Ascending aorta (tissue), 2 donors: Measurements from ENCODE around the gene ZNF70. TPM values are rescaled to one million over a fixed set of nuclear protein-coding genes. Genes with fewer than 3 reads are reported as not detected.

Source experiments
- DNase-seq, 2 donors: peaks; one replicate each; pipeline ENCODE4 v3.0.0-alpha.2; 2019; ENCODE audit warnings: low spot score in 2 of 2
- H3K27ac ChIP-seq, 2 donors: fragments of 200-600 bp; sonication (generic); one replicate each; pipeline ENCODE4 v1.5.1; 2016 to 2017; ENCODE audit warnings: mild to moderate bottlenecking in 1 of 2
- H3K27me3 ChIP-seq: fragments of 200-600 bp; sonication (generic); one replicate; pipeline ENCODE4 v1.5.1; 2017
- H3K36me3 ChIP-seq, 2 donors: fragments of 200-600 bp; sonication (generic); one replicate each; pipeline ENCODE4 v1.5.1; 2016
- H3K4me1 ChIP-seq, 2 donors: fragments of 200-600 bp; sonication (generic); one replicate each; pipeline ENCODE4 v1.5.1; 2016 to 2017; ENCODE audit warnings: mild to moderate bottlenecking in 1 of 2
- H3K4me3 ChIP-seq, 2 donors: fragments of 200-600 bp; sonication (generic); one replicate each; pipeline ENCODE4 v1.5.1; 2016 to 2017; ENCODE audit warnings: mild to moderate bottlenecking in 1 of 2
- H3K9me3 ChIP-seq, 2 donors: fragments of 200-600 bp; sonication (generic); one replicate each; pipeline ENCODE4 v1.5.1; 2016
- intact Hi-C: fragments of 100-400 bp; cut with DNase I; formaldehyde crosslinking; loops from one replicate; pipeline ENCODE4 v1.15.1; 2023
- total RNA-seq: library from RNA; depleted of rRNA; stranded (reverse); fragments of >200 nt; gene quantifications from one replicate; pipeline ENCODE4 v1.1.0, GENCODE V29; 2016
- TF ChIP-seq, protein P1 (sequence below), 3 experiments: fragments of 200-600 bp in 2 of 3; fragments of 450-650 bp in 1 of 3; sonication (generic) in 2 of 3; IDR thresholded peaks; one replicate each; pipeline ENCODE4 v1.5.1; 2016 to 2019; ENCODE audit warnings: antibody characterized with exemption in 3 of 3, mild to moderate bottlenecking in 1 of 3, moderate library complexity in 1 of 3

The ZNF70 gene
- total RNA-seq, 1 donor from 2014 or later: 5.2 TPM

DNA sequence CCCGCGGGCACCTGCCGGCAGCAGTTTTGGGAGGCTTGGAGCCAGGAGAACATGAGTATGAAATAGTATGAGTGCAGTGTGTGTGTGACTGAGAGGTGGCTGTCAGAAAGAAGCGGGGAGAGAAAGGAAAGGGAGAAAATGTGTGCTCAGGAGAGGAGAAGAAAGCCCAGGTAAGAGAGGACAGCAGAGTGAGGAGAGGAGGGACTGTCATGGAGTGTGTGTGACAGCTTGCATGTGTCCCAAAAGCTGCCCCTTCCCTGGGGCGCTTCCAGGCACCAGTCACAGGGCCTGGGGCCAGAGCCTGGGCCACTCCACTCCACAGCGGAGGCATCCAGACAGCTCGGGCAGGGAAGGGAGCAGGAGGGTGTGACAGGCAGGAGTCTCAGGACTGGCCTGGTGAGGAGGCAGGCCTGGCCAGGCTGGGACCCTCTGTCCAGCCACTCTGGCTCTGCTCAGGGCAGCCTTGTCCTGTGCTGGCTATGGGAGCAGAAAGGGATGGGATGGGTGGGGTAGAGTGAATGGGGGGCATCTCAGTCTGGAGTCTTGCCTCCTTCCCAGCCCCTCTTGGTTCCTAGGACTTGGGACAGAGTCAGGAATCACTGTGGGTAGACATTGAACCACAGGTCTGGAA lies 22.7 kb upstream of the ZNF70 start:
- peaks cover 0 to 12% of the 10 kb centered on the region in 2 donors for H3K4me1 ChIP-seq
- peak overlapping the region in 1 of 2 donors; percentile 69 for H3K4me3 ChIP-seq
- H3K36me3 ChIP-seq: no peaks in the 10 kb centered on the region
- TF ChIP-seq, protein P1, sequence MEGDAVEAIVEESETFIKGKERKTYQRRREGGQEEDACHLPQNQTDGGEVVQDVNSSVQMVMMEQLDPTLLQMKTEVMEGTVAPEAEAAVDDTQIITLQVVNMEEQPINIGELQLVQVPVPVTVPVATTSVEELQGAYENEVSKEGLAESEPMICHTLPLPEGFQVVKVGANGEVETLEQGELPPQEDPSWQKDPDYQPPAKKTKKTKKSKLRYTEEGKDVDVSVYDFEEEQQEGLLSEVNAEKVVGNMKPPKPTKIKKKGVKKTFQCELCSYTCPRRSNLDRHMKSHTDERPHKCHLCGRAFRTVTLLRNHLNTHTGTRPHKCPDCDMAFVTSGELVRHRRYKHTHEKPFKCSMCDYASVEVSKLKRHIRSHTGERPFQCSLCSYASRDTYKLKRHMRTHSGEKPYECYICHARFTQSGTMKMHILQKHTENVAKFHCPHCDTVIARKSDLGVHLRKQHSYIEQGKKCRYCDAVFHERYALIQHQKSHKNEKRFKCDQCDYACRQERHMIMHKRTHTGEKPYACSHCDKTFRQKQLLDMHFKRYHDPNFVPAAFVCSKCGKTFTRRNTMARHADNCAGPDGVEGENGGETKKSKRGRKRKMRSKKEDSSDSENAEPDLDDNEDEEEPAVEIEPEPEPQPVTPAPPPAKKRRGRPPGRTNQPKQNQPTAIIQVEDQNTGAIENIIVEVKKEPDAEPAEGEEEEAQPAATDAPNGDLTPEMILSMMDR (IDR thresholded peaks at IDR 0.05): no peak
- no peak for DNase-seq
- no peaks in the 10 kb centered on the region for H3K27me3 ChIP-seq
- no peaks in the 10 kb centered on the region for H3K9me3 ChIP-seq
- no peak overlapping the region for H3K27ac ChIP-seq
- intact Hi-C loops: loop anchor here (2.0 kb wide), 1 partner anchor 15 kb away; no protein-coding TSS in a partner anchor

DNA sequence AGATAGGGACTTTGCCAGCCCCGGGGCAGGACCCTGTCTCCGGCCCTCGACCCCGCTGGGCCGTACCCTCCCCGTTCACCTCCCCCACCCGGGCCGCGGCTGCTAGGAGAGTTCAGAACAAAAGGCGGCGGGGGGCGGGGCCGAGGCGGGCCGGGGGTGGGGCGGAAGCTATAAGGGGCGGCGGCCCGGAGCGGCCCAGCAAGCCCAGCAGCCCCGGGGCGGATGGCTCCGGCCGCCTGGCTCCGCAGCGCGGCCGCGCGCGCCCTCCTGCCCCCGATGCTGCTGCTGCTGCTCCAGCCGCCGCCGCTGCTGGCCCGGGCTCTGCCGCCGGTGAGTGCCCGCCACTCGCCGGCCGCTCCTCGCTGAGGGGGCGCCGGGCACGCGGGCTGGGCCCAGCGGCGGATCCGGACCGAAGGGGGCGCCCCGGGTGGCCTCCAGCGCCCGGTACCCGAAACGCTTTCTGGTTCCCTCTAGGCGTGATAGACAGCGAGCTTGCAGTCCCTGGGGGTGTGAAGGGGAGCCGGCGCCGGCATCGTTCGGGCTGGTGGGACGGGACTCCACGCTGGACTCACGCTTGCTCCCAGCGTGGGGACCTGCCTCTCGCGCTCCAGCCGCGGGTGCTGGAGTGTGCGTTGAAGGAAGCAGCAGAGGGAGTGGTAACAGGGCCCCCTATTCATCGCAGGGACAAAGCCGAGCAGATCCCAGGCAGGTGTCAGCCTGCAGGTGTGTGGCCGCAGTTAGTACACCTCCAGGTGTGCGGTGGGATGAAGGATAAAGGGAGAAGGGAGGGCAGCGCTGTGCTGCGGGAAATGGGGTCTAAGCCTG lies 21.9 kb upstream of the ZNF70 start, which contains the start of gene MMP11:
Gene MMP11, plus strand, starts transcription at position 201 of the 825 bp plus-strand sequence. Its CDS starts 22 bp downstream, at position 223.
- TF ChIP-seq, protein P1 (IDR thresholded peaks at IDR 0.05): no peak
- intact Hi-C loops: loop anchor here (2.0 kb wide), 1 partner anchor 16 kb away; no protein-coding TSS in a partner anchor

DNA sequence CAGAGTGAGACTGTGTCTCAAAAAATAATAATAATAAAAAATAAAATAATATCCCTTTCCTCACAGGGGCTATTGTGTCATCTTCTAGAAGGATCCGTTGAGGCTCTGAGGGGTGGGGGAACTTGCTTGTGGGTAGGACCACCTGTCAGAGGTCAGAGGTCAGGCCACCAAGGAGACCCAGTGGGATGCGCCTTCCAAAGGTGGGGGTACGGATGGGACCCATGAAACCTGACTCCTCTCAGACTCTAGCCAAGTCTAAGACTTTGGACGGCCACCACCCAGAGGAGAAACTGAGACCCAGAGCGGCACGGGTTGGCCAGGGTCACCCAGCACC lies 21.4 kb upstream of the ZNF70 start:
- Histone ChIP-seq H3K9me3 (no peaks in the 10 kb centered on the region), H3K27ac (no peak overlapping the region)
- intact Hi-C loops: loop anchor here (2.0 kb wide), 1 partner anchor 17 kb away; no protein-coding TSS in a partner anchor

More for the DNA sequence above, 21.9 kb upstream of the ZNF70 start, which contains the start of gene MMP11:
- Histone ChIP-seq H3K27me3 (no peaks in the 10 kb centered on the region), H3K9me3 (no peaks in the 10 kb centered on the region), H3K4me3 (peak within 1 kb of the TSS; percentile 59 to 69), H3K36me3 (no peaks in the 10 kb centered on the region), H3K27ac (no peak within 1 kb of the TSS), H3K4me1 (peaks cover 0 to 15% of the 10 kb centered on the region in 2 donors)
- DNase-seq: no peak

DNA sequence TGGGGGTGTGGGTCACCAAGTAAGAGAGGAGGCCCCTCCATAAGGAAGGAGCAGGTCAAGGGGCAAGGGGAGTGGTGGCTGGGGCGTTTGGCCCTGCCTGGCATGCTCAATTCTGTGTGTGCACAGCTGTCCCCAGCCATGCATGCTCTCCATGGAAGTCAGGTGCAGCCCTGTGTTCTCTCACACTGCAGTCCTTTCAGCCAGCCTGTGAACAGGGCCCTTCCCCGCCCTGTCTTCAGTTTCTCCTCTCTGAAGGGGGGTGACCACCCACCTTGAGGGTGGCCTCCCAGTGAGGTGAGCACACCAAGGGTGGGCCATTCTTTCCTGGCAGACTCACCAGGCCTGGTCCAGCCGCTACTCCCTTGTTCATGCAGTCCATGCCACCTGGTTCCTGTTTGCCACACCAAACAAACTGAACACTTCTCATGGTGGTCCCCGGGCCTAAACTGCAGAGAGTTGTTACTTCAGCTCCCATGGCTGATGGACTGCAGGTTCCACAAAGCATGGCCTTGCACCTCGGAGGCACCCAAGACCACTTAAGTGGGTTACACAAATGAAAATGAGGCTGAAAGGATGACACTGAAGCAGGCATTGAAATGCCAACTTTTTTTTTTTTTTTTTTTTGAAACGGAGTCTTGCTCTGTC lies 18.5 kb upstream of the ZNF70 start:
- TF ChIP-seq, protein P1 (IDR thresholded peaks at IDR 0.05): no peak
- Histone ChIP-seq H3K27me3 (no peaks in the 10 kb centered on the region), H3K4me1 (peaks cover 0 to 20% of the 10 kb centered on the region in 2 donors), H3K4me3 (no peak overlapping the region), H3K9me3 (no peaks in the 10 kb centered on the region), H3K27ac (no peak overlapping the region), H3K36me3 (no peaks in the 10 kb centered on the region)
- DNase-seq: no peak
- intact Hi-C loops: loop anchor here (2.0 kb wide), 1 partner anchor 69 kb away; the partner anchor contains the start of gene DERL3

More for the DNA sequence above, 21.4 kb upstream of the ZNF70 start:
- Histone ChIP-seq H3K27me3 (no peaks in the 10 kb centered on the region), H3K4me3 (peak overlapping the region; percentile 59 to 69), H3K36me3 (no peaks in the 10 kb centered on the region), H3K4me1 (peaks cover 0 to 17% of the 10 kb centered on the region in 2 donors)
- no peak for DNase-seq
- TF ChIP-seq, protein P1 (IDR thresholded peaks at IDR 0.05): no peak
